Coronary artery (tissue), 2 donors: Measurements from ENCODE around the gene DEPDC5.
"Not testable (repeated sequence)": the region's sequence is repeated elsewhere in the genome, so short reads cannot be mapped to it uniquely, and the experiment has no call there.

ENCODE experiments used
- DNase-seq: peaks from one replicate; pipeline ENCODE4 v3.0.0-alpha.2; 2017; ENCODE audit warnings: low spot score
- H3K27ac ChIP-seq, 2 donors: fragments of 200-600 bp; sonication (generic); one replicate each; pipeline ENCODE4 v1.5.1; 2016 to 2019
- H3K4me3 ChIP-seq: fragments of 200-600 bp; sonication (generic); 2 replicates; pipeline ENCODE4 v1.5.1; 2016; ENCODE audit warnings: mild to moderate bottlenecking, moderate library complexity
- TF ChIP-seq, protein P1 (sequence below): fragments of 200-600 bp; sonication (generic); IDR thresholded peaks from one replicate; pipeline ENCODE4 v1.5.1; 2019; ENCODE audit warnings: antibody characterized with exemption

Gene DEPDC5

DNA sequence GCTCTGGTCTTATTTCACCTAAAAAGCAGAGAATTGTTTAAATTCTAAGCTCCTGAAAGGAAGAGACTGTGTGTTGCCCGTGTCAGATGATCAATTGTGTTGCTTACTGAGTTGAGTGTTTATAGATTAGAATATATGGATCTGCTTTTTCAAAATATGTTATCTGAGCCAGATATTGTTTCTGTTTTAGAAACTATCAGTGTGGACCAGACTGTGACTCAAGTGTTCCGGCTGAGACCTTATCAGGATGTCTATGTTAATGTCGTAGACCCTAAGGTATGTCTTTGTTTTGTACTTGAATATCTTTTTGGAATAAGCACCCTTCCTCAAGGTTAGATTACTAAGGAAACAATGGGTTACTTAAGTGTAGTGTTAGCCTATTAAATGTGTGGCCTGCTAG, 11.0 kb downstream of the DEPDC5 start:
- DNase-seq = no peak
- no peak overlapping the region for H3K4me3 ChIP-seq
- TF ChIP-seq, protein P1, sequence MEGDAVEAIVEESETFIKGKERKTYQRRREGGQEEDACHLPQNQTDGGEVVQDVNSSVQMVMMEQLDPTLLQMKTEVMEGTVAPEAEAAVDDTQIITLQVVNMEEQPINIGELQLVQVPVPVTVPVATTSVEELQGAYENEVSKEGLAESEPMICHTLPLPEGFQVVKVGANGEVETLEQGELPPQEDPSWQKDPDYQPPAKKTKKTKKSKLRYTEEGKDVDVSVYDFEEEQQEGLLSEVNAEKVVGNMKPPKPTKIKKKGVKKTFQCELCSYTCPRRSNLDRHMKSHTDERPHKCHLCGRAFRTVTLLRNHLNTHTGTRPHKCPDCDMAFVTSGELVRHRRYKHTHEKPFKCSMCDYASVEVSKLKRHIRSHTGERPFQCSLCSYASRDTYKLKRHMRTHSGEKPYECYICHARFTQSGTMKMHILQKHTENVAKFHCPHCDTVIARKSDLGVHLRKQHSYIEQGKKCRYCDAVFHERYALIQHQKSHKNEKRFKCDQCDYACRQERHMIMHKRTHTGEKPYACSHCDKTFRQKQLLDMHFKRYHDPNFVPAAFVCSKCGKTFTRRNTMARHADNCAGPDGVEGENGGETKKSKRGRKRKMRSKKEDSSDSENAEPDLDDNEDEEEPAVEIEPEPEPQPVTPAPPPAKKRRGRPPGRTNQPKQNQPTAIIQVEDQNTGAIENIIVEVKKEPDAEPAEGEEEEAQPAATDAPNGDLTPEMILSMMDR = no peak
- no peak overlapping the region for H3K27ac ChIP-seq

DNA sequence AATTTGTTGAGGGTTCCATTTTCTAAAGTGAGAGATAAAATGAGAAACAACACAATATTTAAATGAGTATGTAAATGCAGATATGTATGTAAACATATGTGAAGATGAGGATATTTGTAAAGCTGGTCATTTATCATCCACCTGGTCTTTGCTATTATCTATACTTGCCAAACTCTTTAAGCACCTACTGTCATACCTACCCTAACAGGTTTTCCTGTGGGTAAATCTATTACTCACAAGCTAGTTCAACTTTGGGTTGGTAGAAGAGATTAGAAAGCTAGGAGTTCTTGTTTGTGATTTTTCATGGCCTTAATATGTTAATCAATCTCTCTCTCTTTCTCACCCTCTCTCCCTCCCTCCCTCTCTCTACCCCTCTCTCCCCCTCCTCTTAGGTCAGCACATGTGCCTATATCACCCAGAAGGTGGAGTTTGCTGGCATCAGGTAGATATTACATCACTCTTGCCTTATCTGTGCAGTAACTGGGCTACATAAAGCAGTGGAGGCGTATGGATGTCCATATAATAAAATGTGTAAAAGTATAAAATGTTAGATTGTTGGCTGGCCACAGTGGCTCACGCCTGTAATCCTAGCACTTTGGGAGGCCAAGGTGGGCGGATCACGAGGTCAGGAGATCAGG, 14.7 kb downstream of the DEPDC5 start:
- TF ChIP-seq, protein P1 = no peak
- no peak for DNase-seq
- Histone ChIP-seq H3K27ac (no peak overlapping the region), H3K4me3 (no peak overlapping the region)

DNA sequence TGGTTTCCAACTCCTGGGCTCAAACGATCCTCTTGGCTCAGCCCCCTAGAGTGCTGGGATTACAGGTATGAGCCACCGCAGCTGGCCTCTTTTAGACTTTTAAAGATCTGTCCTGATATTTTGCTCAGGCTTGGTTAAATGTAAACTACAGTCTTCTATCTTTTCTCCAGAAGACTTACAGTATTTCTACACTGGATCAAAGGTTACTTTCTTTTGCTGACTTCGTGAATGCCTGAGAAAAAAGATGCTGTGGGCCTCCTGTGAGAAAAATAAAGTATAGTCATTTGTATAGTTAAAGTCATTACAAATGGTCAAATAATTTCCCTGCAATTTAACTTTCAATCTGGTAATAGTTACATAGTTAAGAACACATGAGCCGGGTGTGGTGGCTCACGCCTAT, 19.6 kb downstream of the DEPDC5 start:
- no peak for DNase-seq
- Histone ChIP-seq H3K27ac (no peak overlapping the region), H3K4me3 (no peak overlapping the region)
- TF ChIP-seq, protein P1 = no peak

DNA sequence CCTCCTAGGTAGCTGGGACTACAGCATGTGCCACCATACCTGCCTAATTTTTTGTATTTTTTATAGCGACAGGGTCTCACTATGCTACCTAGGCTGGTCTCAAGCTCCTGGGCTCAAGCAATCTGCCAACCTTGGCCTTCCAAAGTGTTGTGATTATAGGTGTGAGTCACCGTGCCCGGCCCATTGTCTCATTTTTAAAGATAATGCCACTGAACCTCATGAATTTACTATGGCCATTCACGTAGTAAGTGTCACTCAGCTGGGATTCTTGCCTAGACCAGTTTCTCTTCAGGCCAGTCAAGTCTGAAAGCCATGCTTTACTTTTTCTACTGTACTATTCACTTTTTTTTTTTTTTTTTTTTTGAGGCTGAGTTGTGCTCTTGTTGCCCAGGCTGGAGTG, 22.4 kb downstream of the DEPDC5 start:
- no peak overlapping the region for H3K4me3 ChIP-seq
- TF ChIP-seq, protein P1 = no peak
- DNase-seq = no peak

DNA sequence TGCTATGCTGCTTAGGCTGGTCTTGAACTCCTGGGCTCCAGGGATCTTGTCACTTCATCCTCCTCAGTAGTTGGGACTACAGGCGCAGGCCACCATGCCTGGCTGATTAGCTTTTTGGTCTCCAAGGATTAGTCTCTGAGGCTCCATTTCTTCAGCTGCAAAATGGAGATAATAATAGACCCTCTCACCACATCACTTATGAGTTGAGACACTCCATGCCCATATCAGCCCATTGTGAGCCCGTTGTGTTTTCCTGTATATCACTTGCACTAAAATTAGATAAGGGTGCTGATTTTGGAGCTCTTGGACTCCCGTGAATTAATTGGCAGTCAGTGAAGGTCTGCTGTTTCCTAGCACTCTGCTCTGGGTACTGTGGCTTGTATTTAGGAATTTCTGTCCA, 36.0 kb downstream of the DEPDC5 start:
- DNase-seq = no peak
- Histone ChIP-seq H3K27ac (no peak overlapping the region), H3K4me3 (no peak overlapping the region)
- TF ChIP-seq, protein P1 = no peak

More for the DNA sequence above, 22.4 kb downstream of the DEPDC5 start:
- no peak overlapping the region for H3K27ac ChIP-seq

DNA sequence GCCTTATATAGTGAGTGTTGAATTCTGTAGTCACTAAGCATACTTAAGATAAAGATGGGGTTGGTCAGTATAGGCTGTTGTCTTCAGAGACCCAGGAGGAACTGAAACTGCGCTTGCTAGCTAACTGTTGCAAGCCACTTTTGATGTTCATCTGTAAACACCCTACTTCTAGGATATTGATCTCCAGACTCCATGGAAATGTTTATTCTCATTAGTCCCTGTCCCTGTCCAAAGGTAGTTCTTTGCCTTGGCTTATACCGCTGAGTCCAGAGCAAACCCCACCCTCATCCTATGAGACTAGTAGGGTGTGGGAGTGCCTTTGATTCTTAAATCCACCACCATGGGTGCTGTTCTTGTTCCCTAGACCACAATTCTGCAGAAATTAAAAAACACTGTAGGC, 36.4 kb downstream of the DEPDC5 start:
- TF ChIP-seq, protein P1 = no peak
- H3K4me3 ChIP-seq = no peak overlapping the region
- no peak overlapping the region for H3K27ac ChIP-seq
- no peak for DNase-seq

DNA sequence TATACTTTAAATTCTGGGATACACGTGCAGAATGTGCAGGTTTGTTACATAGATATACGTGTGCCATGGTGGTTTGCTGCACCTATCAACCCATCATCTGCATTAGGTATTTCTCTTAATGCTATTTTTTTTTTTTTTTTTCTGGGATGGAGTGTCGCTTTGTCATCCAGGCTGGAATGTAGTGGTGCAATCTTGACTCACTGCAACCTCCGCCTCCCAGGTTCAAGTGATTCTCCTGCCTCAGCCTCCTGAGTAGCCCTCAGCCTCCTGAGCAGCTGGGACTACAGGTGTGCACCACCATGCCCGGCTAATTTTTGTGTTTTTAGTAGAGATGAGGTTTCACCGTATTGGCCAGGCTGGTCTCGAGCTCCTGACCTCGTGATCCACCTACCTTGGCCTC, 45.5 kb downstream of the DEPDC5 start:
- H3K4me3 ChIP-seq, H3K27ac ChIP-seq, DNase-seq: not testable (repeated sequence)
